SU-DHL-6 (cell line): ENCODE data around the gene MEGF10.

Source experiments
- CTCF ChIP-seq: fragments of 200-600 bp; sonication (generic); IDR thresholded peaks from one replicate; pipeline ENCODE4 v1.5.1; 2017; ENCODE audit warnings: antibody characterized with exemption, mild to moderate bottlenecking, low read length, moderate library complexity; ENCODE audit not compliant: insufficient read depth, poor library complexity, severe bottlenecking
- EZH2phosphoT487 ChIP-seq: fragments of 200-600 bp; sonication (generic), shearing (Covaris generic); conservative IDR thresholded peaks from 2 replicates; pipeline ENCODE4 v1.6.1; 2018; ENCODE audit warnings: mild to moderate bottlenecking, antibody characterized with exemption, low read length, moderate library complexity, mixed read lengths

- TF ChIP-seq CTCF = no peak
- TF ChIP-seq EZH2phosphoT487 = no peak
Measured at GRCh38 chr5:127441799-127442484, 151.3 kb downstream of the MEGF10 start.
